Caco-2 (cell line): Measurements from ENCODE around the gene MKLN1. TPM values are rescaled to one million over a fixed set of nuclear protein-coding genes. Genes with fewer than 3 reads are reported as not detected.

Source experiments
- BruUV-seq: library from RNA; stranded (reverse); fragments of 400-500 nt; replicated peaks from 2 replicates; lab custom pipeline; 2021; lab: Mats Ljungman, UMichigan
- CTCF ChIA-PET: fragments of 300-600 bp; sonication (Branson Sonifier 250); formaldehyde crosslinking; loops from one replicate; lab custom pipeline; 2022; ENCODE audit warnings: antibody characterized with exemption; lab: Charles Lee
- POLR2A ChIA-PET: fragments of 300-600 bp; sonication (Branson Sonifier 250); formaldehyde crosslinking; loops from one replicate; lab custom pipeline; 2022; ENCODE audit warnings: antibody characterized with exemption; lab: Charles Lee
- DNase-seq, 2 experiments: peaks; one replicate each; pipeline versions ENCODE4 v3.0.0 to v3.0.0-alpha.2; 2020 to 2022
- H3K27me3 ChIP-seq: replicated peaks from 2 replicates; pipeline ENCODE4 v1.6.0; 2011; ENCODE audit warnings: low read length; ENCODE audit not compliant: control insufficient read depth, insufficient read depth
- H3K36me3 ChIP-seq: 2 replicates; pipeline ENCODE4 v1.5.1; 2011; ENCODE audit warnings: low read length; ENCODE audit not compliant: control insufficient read depth, insufficient read depth
- H3K4me1 ChIP-seq: fragments of 250-450 bp; sonication (Bioruptor Pico); 2 replicates; pipeline ENCODE4 v1.5.1; 2020; ENCODE audit warnings: mild to moderate bottlenecking
- H3K4me3 ChIP-seq: 2 replicates; pipeline ENCODE4 v1.5.1; 2011; ENCODE audit warnings: low read depth, mild to moderate bottlenecking, control low read depth, low read length
- H3K9me3 ChIP-seq: fragments of 250-450 bp; sonication (Bioruptor Pico); 2 replicates; pipeline ENCODE4 v1.5.1; 2020; ENCODE audit warnings: mild to moderate bottlenecking, moderate library complexity
- H3K27ac Mint-ChIP-seq: one replicate; pipeline ENCODE4 v1.8.0; 2022; ENCODE audit warnings: mixed read lengths; ENCODE audit not compliant: unreplicated experiment
- H3K27me3 Mint-ChIP-seq: one replicate; pipeline ENCODE4 v1.8.0; 2022; ENCODE audit warnings: mixed read lengths; ENCODE audit not compliant: insufficient read depth, unreplicated experiment
- H3K36me3 Mint-ChIP-seq: one replicate; pipeline ENCODE4 v1.8.0; 2022; ENCODE audit warnings: mild to moderate bottlenecking, mixed read lengths; ENCODE audit not compliant: insufficient read depth, unreplicated experiment
- H3K4me1 Mint-ChIP-seq: one replicate; pipeline ENCODE4 v1.8.0; 2022; ENCODE audit warnings: low read depth, mixed read lengths; ENCODE audit not compliant: unreplicated experiment
- H3K4me3 Mint-ChIP-seq: one replicate; pipeline ENCODE4 v1.8.0; 2022; ENCODE audit warnings: mild to moderate bottlenecking, moderate library complexity, mixed read lengths; ENCODE audit not compliant: unreplicated experiment
- H3K9me3 Mint-ChIP-seq: one replicate; pipeline ENCODE4 v1.8.0; 2022; ENCODE audit warnings: mixed read lengths; ENCODE audit not compliant: unreplicated experiment
- intact Hi-C: fragments of 100-400 bp; cut with micrococcal nuclease; formaldehyde crosslinking; loops from one replicate; pipeline ENCODE4 v1.10.0; 2022; ENCODE audit not compliant: unreplicated experiment
- total RNA-seq: library from RNA; stranded (reverse); gene quantifications from 2 replicates; pipeline ENCODE4 v1.2.3, GENCODE V29; 2022
- TF ChIP-seq, protein P1 (sequence below), 2 experiments: fragments of 200-600 bp in 1 of 2; IDR thresholded peaks; 1 replicate in 1 of 2; 2 replicates in 1 of 2; pipeline versions ENCODE4 v1.5.1 to v1.8.0; 2011 to 2022; ENCODE audit warnings: antibody characterized with exemption in 1 of 2, control low read depth in 1 of 2, inconsistent platforms in 1 of 2, low read depth in 1 of 2, low read length in 1 of 2, mild to moderate bottlenecking in 1 of 2, moderate library complexity in 1 of 2; ENCODE audit not compliant: insufficient read depth in 1 of 2, severe bottlenecking in 1 of 2, unreplicated experiment in 1 of 2

The MKLN1 gene
- total RNA-seq, 1 experiment from 2014 or later: 55.6 TPM

DNA sequence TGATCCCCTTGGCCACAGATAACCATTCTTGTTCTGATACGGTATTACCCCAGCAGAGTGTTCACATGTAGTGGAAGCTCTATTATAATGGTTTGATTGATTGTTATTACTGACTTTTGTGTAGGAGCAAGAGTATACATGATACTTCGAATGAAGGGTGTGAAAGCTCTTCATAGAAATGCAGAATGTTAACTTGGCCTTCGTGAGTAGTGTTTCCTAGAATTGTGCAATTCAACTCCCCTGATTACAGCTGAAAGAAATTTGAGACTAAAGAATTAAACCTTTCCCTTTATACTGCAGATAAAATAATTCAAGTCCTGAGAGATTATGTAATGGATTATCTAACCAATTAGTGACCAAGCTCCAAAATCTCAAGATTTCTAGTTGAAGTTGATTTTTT, 38.2 kb downstream of the MKLN1 start:
- intact Hi-C loops: no loop called here
- H3K9me3 ChIP-seq: peaks cover 4% of the 10 kb centered on the region; the same call in 1 of the 2 replicates
- Mint-ChIP-seq H3K4me1 (peaks cover 22% of the 10 kb centered on the region), H3K36me3 (peaks cover 4% of the 10 kb centered on the region), H3K27me3 (no peaks in the 10 kb centered on the region), H3K4me3 (no peak overlapping the region), H3K9me3 (no peaks in the 10 kb centered on the region), H3K27ac (no peak overlapping the region)
- no peaks in the 10 kb centered on the region for H3K36me3 ChIP-seq
- DNase-seq: no peak
- POLR2A ChIA-PET: no interaction called here
- peaks cover 20% of the 10 kb centered on the region for H3K4me1 ChIP-seq
- H3K27me3 ChIP-seq: no peaks in the 10 kb centered on the region
- BruUV-seq: no TSS peak
- CTCF ChIA-PET: no interaction called here
- H3K4me3 ChIP-seq: no peak overlapping the region
- TF ChIP-seq, protein P1, sequence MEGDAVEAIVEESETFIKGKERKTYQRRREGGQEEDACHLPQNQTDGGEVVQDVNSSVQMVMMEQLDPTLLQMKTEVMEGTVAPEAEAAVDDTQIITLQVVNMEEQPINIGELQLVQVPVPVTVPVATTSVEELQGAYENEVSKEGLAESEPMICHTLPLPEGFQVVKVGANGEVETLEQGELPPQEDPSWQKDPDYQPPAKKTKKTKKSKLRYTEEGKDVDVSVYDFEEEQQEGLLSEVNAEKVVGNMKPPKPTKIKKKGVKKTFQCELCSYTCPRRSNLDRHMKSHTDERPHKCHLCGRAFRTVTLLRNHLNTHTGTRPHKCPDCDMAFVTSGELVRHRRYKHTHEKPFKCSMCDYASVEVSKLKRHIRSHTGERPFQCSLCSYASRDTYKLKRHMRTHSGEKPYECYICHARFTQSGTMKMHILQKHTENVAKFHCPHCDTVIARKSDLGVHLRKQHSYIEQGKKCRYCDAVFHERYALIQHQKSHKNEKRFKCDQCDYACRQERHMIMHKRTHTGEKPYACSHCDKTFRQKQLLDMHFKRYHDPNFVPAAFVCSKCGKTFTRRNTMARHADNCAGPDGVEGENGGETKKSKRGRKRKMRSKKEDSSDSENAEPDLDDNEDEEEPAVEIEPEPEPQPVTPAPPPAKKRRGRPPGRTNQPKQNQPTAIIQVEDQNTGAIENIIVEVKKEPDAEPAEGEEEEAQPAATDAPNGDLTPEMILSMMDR (IDR thresholded peaks at IDR 0.05; ENCODE audit: insufficient read depth in 1 of 2, low read depth in 1 of 2, low read length in 1 of 2, severe bottlenecking in 1 of 2, unreplicated experiment in 1 of 2): no peak

DNA sequence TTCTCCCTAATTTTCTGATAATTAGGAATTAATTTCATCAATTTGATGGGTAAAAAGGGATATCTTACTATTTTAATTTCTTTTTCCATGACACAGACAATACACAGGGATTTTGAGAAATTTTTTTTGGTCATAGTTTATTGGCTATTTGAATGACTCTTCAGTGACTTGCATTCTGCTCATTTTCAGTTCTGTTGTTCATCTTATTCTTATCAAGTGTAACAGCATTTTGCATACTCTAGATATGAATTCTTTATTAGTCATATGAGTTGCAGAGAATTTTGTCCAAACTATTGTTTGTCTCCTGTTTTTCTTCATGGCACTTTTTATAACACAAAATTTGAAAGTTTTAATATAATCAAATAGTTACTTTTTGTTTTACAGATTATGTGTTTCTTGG, 41.7 kb downstream of the MKLN1 start:
- POLR2A ChIA-PET: no interaction called here
- peaks cover 42% of the 10 kb centered on the region for H3K4me1 Mint-ChIP-seq
- intact Hi-C loops: no loop called here

DNA sequence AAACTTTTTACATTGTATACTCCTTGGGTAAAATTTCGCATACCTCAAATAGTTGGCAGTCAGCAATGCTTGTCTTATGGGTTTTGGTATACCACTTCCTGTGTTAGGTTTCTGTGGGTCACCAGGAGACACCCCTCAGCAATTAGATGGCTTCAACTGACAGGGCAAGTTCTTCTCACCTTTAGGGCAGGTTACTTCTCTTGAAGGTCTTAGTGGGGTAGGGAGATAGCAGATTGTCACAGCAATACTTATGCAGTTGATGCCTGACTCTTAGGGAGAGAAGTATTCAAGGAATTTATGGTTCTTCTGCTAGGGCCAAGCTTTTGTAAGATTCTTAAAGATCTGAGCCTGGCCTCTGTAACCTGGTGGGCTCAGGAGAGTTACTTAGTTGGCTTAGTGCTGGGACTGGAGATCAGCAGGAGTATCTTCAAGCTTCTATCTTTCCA, 42.9 kb downstream of the MKLN1 start:
- no peaks in the 10 kb centered on the region for H3K9me3 Mint-ChIP-seq
- no peaks in the 10 kb centered on the region for H3K27me3 Mint-ChIP-seq
- Histone ChIP-seq H3K4me3 (no peak overlapping the region), H3K9me3 (no peaks in the 10 kb centered on the region; the same call in 1 of the 2 replicates), H3K27me3 (no peaks in the 10 kb centered on the region), H3K4me1 (peaks cover 29% of the 10 kb centered on the region), H3K36me3 (no peaks in the 10 kb centered on the region)
- TF ChIP-seq, protein P1 (IDR thresholded peaks at IDR 0.05; ENCODE audit: insufficient read depth in 1 of 2, low read depth in 1 of 2, low read length in 1 of 2, severe bottlenecking in 1 of 2, unreplicated experiment in 1 of 2): no peak
- ChIA-PET POLR2A (interaction anchor here (0.7 kb wide), 1 partner anchor 52 kb away, joined by 3 read pairs; no protein-coding TSS in a partner anchor), CTCF (no interaction called here)
- peaks cover 4% of the 10 kb centered on the region for H3K36me3 Mint-ChIP-seq
- intact Hi-C loops: no loop called here
- BruUV-seq: no TSS peak
- no peak overlapping the region for H3K4me3 Mint-ChIP-seq
- H3K4me1 Mint-ChIP-seq: peaks cover 45% of the 10 kb centered on the region
- peak; percentile 42 to 47 for DNase-seq
- peak overlapping the region; percentile 72 for H3K27ac Mint-ChIP-seq

More for the DNA sequence above, 41.7 kb downstream of the MKLN1 start:
- no TSS peak for BruUV-seq
- TF ChIP-seq, protein P1 (IDR thresholded peaks at IDR 0.05; ENCODE audit: insufficient read depth in 1 of 2, low read depth in 1 of 2, low read length in 1 of 2, severe bottlenecking in 1 of 2, unreplicated experiment in 1 of 2): no peak
- Mint-ChIP-seq H3K36me3 (peaks cover 4% of the 10 kb centered on the region), H3K4me3 (no peak overlapping the region), H3K27ac (no peak overlapping the region), H3K9me3 (no peaks in the 10 kb centered on the region), H3K27me3 (no peaks in the 10 kb centered on the region)
- Histone ChIP-seq H3K4me1 (peaks cover 29% of the 10 kb centered on the region), H3K36me3 (no peaks in the 10 kb centered on the region), H3K27me3 (no peaks in the 10 kb centered on the region), H3K9me3 (no peaks in the 10 kb centered on the region; the same call in 1 of the 2 replicates), H3K4me3 (no peak overlapping the region)
- CTCF ChIA-PET: no interaction called here
- DNase-seq: no peak
